ENCODE measurements around the gene EXD2. TPM values are rescaled to one million over a fixed set of nuclear protein-coding genes. Genes with fewer than 3 reads are reported as not detected.

Gene EXD2
- total RNA-seq, 1 donor from 2014 or later = 25.2 TPM

- Histone ChIP-seq H3K4me1 (peaks cover 3% of the 10 kb centered on the region), H3K36me3 (no peaks in the 10 kb centered on the region), H3K27me3 (peaks cover 20% of the 10 kb centered on the region), H3K4me3 (no peak overlapping the region), H3K9me3 (no peaks in the 10 kb centered on the region), H3K27ac (no peak overlapping the region)
- TF ChIP-seq CTCF (IDR thresholded peaks at IDR 0.05) = no peak
- DNase-seq = no peak
- no peak for ATAC-seq
- intact Hi-C loops (cut with DNase I) = no loop called here
Observed at GRCh38 chr14:69267492-69267891, 76.2 kb downstream of the EXD2 start.

GRCh38 chr14:69268223-69268622 lies 76.9 kb downstream of the EXD2 start:
- H3K27me3 ChIP-seq = peaks cover 14% of the 10 kb centered on the region
- DNase-seq (no peak), ATAC-seq (no peak)
- H3K36me3 ChIP-seq = no peaks in the 10 kb centered on the region
- H3K4me1 ChIP-seq = peaks cover 3% of the 10 kb centered on the region
- H3K9me3 ChIP-seq = no peaks in the 10 kb centered on the region
- no peak overlapping the region for H3K27ac ChIP-seq
- intact Hi-C loops (cut with DNase I) = no loop called here
- TF ChIP-seq CTCF (IDR thresholded peaks at IDR 0.05) = no peak
- no peak overlapping the region for H3K4me3 ChIP-seq

- intact Hi-C loops (cut with DNase I) = no loop called here
- no peak overlapping the region for H3K27ac ChIP-seq
- ATAC-seq = no peak
- H3K36me3 ChIP-seq = no peaks in the 10 kb centered on the region
- no peak for TF ChIP-seq CTCF (IDR thresholded peaks at IDR 0.05)
- H3K27me3 ChIP-seq = peaks cover 9% of the 10 kb centered on the region
- H3K9me3 ChIP-seq = no peaks in the 10 kb centered on the region
- no peak for DNase-seq
- peaks cover 3% of the 10 kb centered on the region for H3K4me1 ChIP-seq
- H3K4me3 ChIP-seq = no peak overlapping the region
Observed at GRCh38 chr14:69268763-69269162, 77.5 kb downstream of the EXD2 start.

GRCh38 chr14:69269381-69269780 lies 78.1 kb downstream of the EXD2 start:
- DNase-seq (no peak), ATAC-seq (no peak)
- TF ChIP-seq CTCF (IDR thresholded peaks at IDR 0.05) = no peak
- Histone ChIP-seq H3K4me1 (peaks cover 3% of the 10 kb centered on the region), H3K27ac (no peak overlapping the region), H3K27me3 (peaks cover 4% of the 10 kb centered on the region), H3K4me3 (no peak overlapping the region), H3K9me3 (no peaks in the 10 kb centered on the region), H3K36me3 (no peaks in the 10 kb centered on the region)
- intact Hi-C loops (cut with DNase I) = no loop called here

GRCh38 chr14:69270097-69270496 lies 78.8 kb downstream of the EXD2 start:
- Histone ChIP-seq H3K27me3 (no peaks in the 10 kb centered on the region), H3K4me3 (no peak overlapping the region), H3K4me1 (peaks cover 3% of the 10 kb centered on the region), H3K9me3 (no peaks in the 10 kb centered on the region), H3K36me3 (no peaks in the 10 kb centered on the region), H3K27ac (no peak overlapping the region)
- TF ChIP-seq CTCF (IDR thresholded peaks at IDR 0.05) = no peak
- no peak for ATAC-seq
- DNase-seq = no peak
- intact Hi-C loops (cut with DNase I) = no loop called here
